HUES64 (cell line): ENCODE data around the gene LDLRAP1.

Experiments
- H3K27ac ChIP-seq: 2 replicates; pipeline ENCODE4 v1.7.0; 2013; ENCODE audit warnings: low read depth, low read length, inconsistent platforms
- H3K27me3 ChIP-seq: 2 replicates; pipeline ENCODE4 v1.6.1; 2013; ENCODE audit warnings: mild to moderate bottlenecking, low read length; ENCODE audit not compliant: insufficient read depth
- H3K36me3 ChIP-seq: 2 replicates; pipeline ENCODE4 v1.6.1; 2013; ENCODE audit warnings: mild to moderate bottlenecking, low read length; ENCODE audit not compliant: insufficient read depth
- H3K4me1 ChIP-seq: 2 replicates; pipeline ENCODE4 v1.6.1; 2013; ENCODE audit warnings: mild to moderate bottlenecking, low read length, moderate library complexity; ENCODE audit not compliant: insufficient read depth
- H3K4me3 ChIP-seq: 2 replicates; pipeline ENCODE4 v1.5.1; 2013; ENCODE audit warnings: mild to moderate bottlenecking, low read length, moderate library complexity
- H3K9ac ChIP-seq: 2 replicates; pipeline ENCODE4 v1.6.1; 2013; ENCODE audit warnings: mild to moderate bottlenecking, low read depth, low read length
- H3K9me3 ChIP-seq: 2 replicates; pipeline ENCODE4 v1.6.1; 2013; ENCODE audit warnings: low read depth, low read length; ENCODE audit not compliant: insufficient read depth
- WGBS: fragments of 150-250, 120-280 bp; methylation state at CpG from one replicate; pipeline ENCODE4 v1.1.7; 2013; ENCODE audit warnings: missing lambda C conversion rate; 5-methylcytosine and 5-hydroxymethylcytosine counted together

Gene LDLRAP1

GRCh38 chr1:25566176-25566729, 22.8 kb downstream of the LDLRAP1 start:
- H3K27ac ChIP-seq = no peak overlapping the region
- no peaks in the 10 kb centered on the region for H3K27me3 ChIP-seq
- H3K9me3 ChIP-seq = no peaks in the 10 kb centered on the region
- no peaks in the 10 kb centered on the region for H3K36me3 ChIP-seq
- H3K4me3 ChIP-seq = no peak overlapping the region
- 73% methylated on average over 9 of the region's 9 CpGs for WGBS
- H3K4me1 ChIP-seq = peaks cover 28% of the 10 kb centered on the region; the same call in 1 of the 2 replicates
- no peak overlapping the region for H3K9ac ChIP-seq

- Histone ChIP-seq H3K9ac (no peak overlapping the region), H3K4me1 (peaks cover 28% of the 10 kb centered on the region; the same call in 1 of the 2 replicates), H3K36me3 (no peaks in the 10 kb centered on the region), H3K27ac (no peak overlapping the region), H3K9me3 (no peaks in the 10 kb centered on the region), H3K27me3 (no peaks in the 10 kb centered on the region), H3K4me3 (no peak overlapping the region)
- WGBS = 85% methylated on average over 21 of the region's 21 CpGs
Observed at GRCh38 chr1:25566730-25567341, 23.4 kb downstream of the LDLRAP1 start.

- WGBS = 92% methylated on average over 10 of the region's 10 CpGs
- no peaks in the 10 kb centered on the region for H3K36me3 ChIP-seq
- no peak overlapping the region for H3K27ac ChIP-seq
- no peaks in the 10 kb centered on the region for H3K9me3 ChIP-seq
- no peak overlapping the region for H3K4me3 ChIP-seq
- H3K4me1 ChIP-seq = peaks cover 28% of the 10 kb centered on the region; the same call in 1 of the 2 replicates
- no peaks in the 10 kb centered on the region for H3K27me3 ChIP-seq
- H3K9ac ChIP-seq = no peak overlapping the region
Observed at GRCh38 chr1:25567710-25568089, 24.3 kb downstream of the LDLRAP1 start.

GRCh38 chr1:25568090-25568833, 24.9 kb downstream of the LDLRAP1 start:
- H3K4me3 ChIP-seq = no peak overlapping the region
- no peaks in the 10 kb centered on the region for H3K36me3 ChIP-seq
- peak overlapping the region; percentile 69; the same call in 1 of the 2 replicates for H3K27ac ChIP-seq
- no peaks in the 10 kb centered on the region for H3K27me3 ChIP-seq
- H3K9ac ChIP-seq = peak overlapping the region; percentile 7; the same call in 1 of the 2 replicates
- 70% methylated on average over 21 of the region's 21 CpGs for WGBS
- peaks cover 28% of the 10 kb centered on the region; the same call in 1 of the 2 replicates for H3K4me1 ChIP-seq
- H3K9me3 ChIP-seq = no peaks in the 10 kb centered on the region

- Histone ChIP-seq H3K9ac (peak overlapping the region; percentile 7; the same call in 1 of the 2 replicates), H3K27me3 (no peaks in the 10 kb centered on the region), H3K4me1 (peaks cover 28% of the 10 kb centered on the region; the same call in 1 of the 2 replicates), H3K36me3 (no peaks in the 10 kb centered on the region), H3K27ac (peak overlapping the region; percentile 69; the same call in 1 of the 2 replicates), H3K9me3 (no peaks in the 10 kb centered on the region), H3K4me3 (no peak overlapping the region)
- WGBS = 83% methylated on average over 21 of the region's 21 CpGs
Observed at GRCh38 chr1:25568834-25569596, 25.6 kb downstream of the LDLRAP1 start.

- WGBS = 88% methylated on average over 18 of the region's 18 CpGs
- Histone ChIP-seq H3K9ac (no peak overlapping the region), H3K27ac (no peak overlapping the region), H3K4me1 (peaks cover 28% of the 10 kb centered on the region; the same call in 1 of the 2 replicates), H3K27me3 (no peaks in the 10 kb centered on the region), H3K9me3 (no peaks in the 10 kb centered on the region), H3K4me3 (no peak overlapping the region), H3K36me3 (no peaks in the 10 kb centered on the region)
Observed at GRCh38 chr1:25569597-25570396, 26.4 kb downstream of the LDLRAP1 start.

GRCh38 chr1:25570798-25571521, 27.6 kb downstream of the LDLRAP1 start:
- H3K4me1 ChIP-seq = peaks cover 25% of the 10 kb centered on the region; the same call in 1 of the 2 replicates
- no peaks in the 10 kb centered on the region for H3K36me3 ChIP-seq
- no peaks in the 10 kb centered on the region for H3K27me3 ChIP-seq
- H3K9me3 ChIP-seq = no peaks in the 10 kb centered on the region
- no peak overlapping the region for H3K27ac ChIP-seq
- 93% methylated on average over 12 of the region's 12 CpGs for WGBS
- H3K9ac ChIP-seq = no peak overlapping the region
- no peak overlapping the region for H3K4me3 ChIP-seq

GRCh38 chr1:25571522-25571970, 28.1 kb downstream of the LDLRAP1 start:
- Histone ChIP-seq H3K4me3 (no peak overlapping the region), H3K27me3 (no peaks in the 10 kb centered on the region), H3K36me3 (no peaks in the 10 kb centered on the region), H3K4me1 (peaks cover 19% of the 10 kb centered on the region; the same call in 1 of the 2 replicates), H3K9ac (no peak overlapping the region), H3K27ac (no peak overlapping the region), H3K9me3 (no peaks in the 10 kb centered on the region)
- 93% methylated on average over 6 of the region's 6 CpGs for WGBS

GRCh38 chr1:25572107-25572506, 28.7 kb downstream of the LDLRAP1 start:
- no peaks in the 10 kb centered on the region for H3K36me3 ChIP-seq
- no peak overlapping the region for H3K9ac ChIP-seq
- H3K27me3 ChIP-seq = no peaks in the 10 kb centered on the region
- H3K27ac ChIP-seq = no peak overlapping the region
- H3K4me3 ChIP-seq = no peak overlapping the region
- no peaks in the 10 kb centered on the region for H3K9me3 ChIP-seq
- 89% methylated on average over 5 of the region's 5 CpGs for whole genome bisulfite sequencing
- H3K4me1 ChIP-seq = peaks cover 18% of the 10 kb centered on the region; the same call in 1 of the 2 replicates
